SK-N-DZ (cell line): ENCODE data around the gene GALR1.

Experiments used
- DNase-seq: peaks from one replicate; pipeline ENCODE4 v3.0.0-alpha.2; 2015; ENCODE audit warnings: low spot score

GALR1 gene

GRCh38 chr18:77320971-77321559 is 71.4 kb downstream of the GALR1 start:
- no peak for DNase-seq

- no peak for DNase-seq
These were observed 72.5 kb downstream of the GALR1 start for GRCh38 chr18:77321823-77322805.

GRCh38 chr18:77323640-77324299 is 74.1 kb downstream of the GALR1 start:
- no peak for DNase-seq
